K562 (cell line): ENCODE measurements around the gene SMG6. TPM values are rescaled to one million over a fixed set of nuclear protein-coding genes. Genes with fewer than 3 reads are reported as not detected.

Experiments used
- EWSR1 ChIP-seq: fragments of 450-650 bp; IDR thresholded peaks from 2 replicates; pipeline ENCODE4 v1.6.1; 2018; ENCODE audit warnings: borderline replicate concordance, mild to moderate bottlenecking, low read depth, moderate library complexity; ENCODE audit not compliant: partially characterized antibody
- KDM1A ChIP-seq, 2 experiments: fragments of 450-650 bp; IDR thresholded peaks; 2 replicates each; pipeline ENCODE4 v1.6.1; 2016; ENCODE audit warnings: mild to moderate bottlenecking in 2 of 2
- KDM2B ChIP-seq: fragments of 250-450 bp; sonication (Bioruptor Pico); IDR thresholded peaks from 2 replicates; pipeline ENCODE4 v1.8.0; 2021; ENCODE audit warnings: mild to moderate bottlenecking, moderate library complexity
- NCOA1 ChIP-seq: fragments of 450-650 bp; IDR thresholded peaks from 2 replicates; pipeline ENCODE4 v1.6.1; 2016; ENCODE audit warnings: low read depth
- PML ChIP-seq: IDR thresholded peaks from 2 replicates; pipeline ENCODE4 v1.6.1; 2012; ENCODE audit warnings: low read length, inconsistent platforms
- PRMT5 ChIP-seq: sonication (generic); formaldehyde crosslinking; IDR thresholded peaks from 2 replicates; pipeline ENCODE4 v1.5.0; 2020; ENCODE audit warnings: missing genetic modification reagents
- SRF ChIP-seq, 2 experiments: fragments of 250-450, 450-650 bp in 1 of 2; sonication (Bioruptor Pico) in 1 of 2; sonication (generic) in 1 of 2; formaldehyde crosslinking; IDR thresholded peaks; 2 replicates each; pipeline versions ENCODE4 v1.5.0 to v1.5.1; 2020 to 2022; ENCODE audit warnings: mild to moderate bottlenecking in 1 of 2, missing genetic modification reagents in 1 of 2
- TAF15 ChIP-seq: fragments of 200-400 bp; formaldehyde crosslinking; IDR thresholded peaks from 2 replicates; pipeline ENCODE4 v1.6.1; 2017; ENCODE audit warnings: mild to moderate bottlenecking, low read depth, low read length, moderate library complexity
- TRIM28 ChIP-seq: fragments of 450-650 bp; IDR thresholded peaks from 2 replicates; pipeline ENCODE4 v1.6.1; 2017
- ZNF717 ChIP-seq: fragments of 250-450 bp; sonication (Bioruptor Pico); IDR thresholded peaks from 2 replicates; pipeline ENCODE4 v1.5.0; 2021
- ZNF75A ChIP-seq: fragments of 450-650 bp; formaldehyde crosslinking; IDR thresholded peaks from 2 replicates; pipeline ENCODE4 v1.4.0; 2020; ENCODE audit warnings: mild to moderate bottlenecking
- ZNF766 ChIP-seq: fragments of 200-800 bp; sonication (Bioruptor generic); conservative IDR thresholded peaks from 2 replicates; pipeline ENCODE4 v1.6.1; 2016; ENCODE audit warnings: missing genetic modification characterization, missing compliant biosample characterization
- polyA plus RNA-seq, 8 experiments: library from polyadenylated mRNA; depleted of rRNA in 4 of 8; stranded (reverse) in 5 of 8; unstranded in 3 of 8; fragments of >200 nt; fragmentation: Nextera tagmentation in 2 of 8; fragmentation: Illumina TruSeq in 1 of 8; extraction: Ambion mirVana in 2 of 8; extraction: Trizol in 1 of 8; gene quantifications; 2 replicates each; pipeline versions ENCODE4 v1.2.1 to v1.2.3, GENCODE V29; 2011 to 2014; ENCODE audit warnings: inconsistent platforms in 1 of 8, missing spikeins in 1 of 8
- total RNA-seq, 7 experiments: library from RNA; depleted of rRNA in 6 of 7; stranded (reverse); fragments of >200 nt in 6 of 7; fragmentation: Illumina TruSeq in 2 of 7; extraction: Trizol in 2 of 7; gene quantifications; 2 replicates each; pipeline versions ENCODE4 v1.2.1 to v1.2.3, GENCODE V29; 2011 to 2021; ENCODE audit warnings: low replicate concordance in 1 of 7
- TF ChIP-seq, protein P1 (sequence below): sonication (generic); formaldehyde crosslinking; IDR thresholded peaks from 2 replicates; pipeline ENCODE4 v1.8.0; 2023; ENCODE audit warnings: mild to moderate bottlenecking, missing genetic modification reagents
- TF ChIP-seq, protein P2 (sequence below): fragments of 250-450 bp; sonication (Bioruptor Pico); IDR thresholded peaks from 2 replicates; pipeline ENCODE4 v1.5.0; 2022; ENCODE audit warnings: mild to moderate bottlenecking
- TF ChIP-seq, protein P3 (sequence below): fragments of 450-650 bp; formaldehyde crosslinking; IDR thresholded peaks from 2 replicates; pipeline ENCODE4 v1.4.0; 2020; ENCODE audit warnings: mild to moderate bottlenecking, mixed read lengths
- TF ChIP-seq, protein P4 (sequence below): sonication (generic); formaldehyde crosslinking; IDR thresholded peaks from 2 replicates; pipeline ENCODE4 v1.8.0; 2022; ENCODE audit warnings: mild to moderate bottlenecking, missing genetic modification reagents
- TF ChIP-seq, protein P5 (sequence below), 2 experiments: IDR thresholded peaks; 2 replicates each; pipeline ENCODE4 v1.6.1; 2012; ENCODE audit warnings: improper control_type of control experiment in 2 of 2, low read depth in 2 of 2, low read length in 2 of 2, borderline replicate concordance in 1 of 2

SMG6 gene
- total and polyA plus RNA-seq, 9 of the 15 experiments (the other 6 are each of a cell fraction or from before 2014, with no cell fraction given) = 0.44 to 13.9 (median 6.0) TPM

DNA sequence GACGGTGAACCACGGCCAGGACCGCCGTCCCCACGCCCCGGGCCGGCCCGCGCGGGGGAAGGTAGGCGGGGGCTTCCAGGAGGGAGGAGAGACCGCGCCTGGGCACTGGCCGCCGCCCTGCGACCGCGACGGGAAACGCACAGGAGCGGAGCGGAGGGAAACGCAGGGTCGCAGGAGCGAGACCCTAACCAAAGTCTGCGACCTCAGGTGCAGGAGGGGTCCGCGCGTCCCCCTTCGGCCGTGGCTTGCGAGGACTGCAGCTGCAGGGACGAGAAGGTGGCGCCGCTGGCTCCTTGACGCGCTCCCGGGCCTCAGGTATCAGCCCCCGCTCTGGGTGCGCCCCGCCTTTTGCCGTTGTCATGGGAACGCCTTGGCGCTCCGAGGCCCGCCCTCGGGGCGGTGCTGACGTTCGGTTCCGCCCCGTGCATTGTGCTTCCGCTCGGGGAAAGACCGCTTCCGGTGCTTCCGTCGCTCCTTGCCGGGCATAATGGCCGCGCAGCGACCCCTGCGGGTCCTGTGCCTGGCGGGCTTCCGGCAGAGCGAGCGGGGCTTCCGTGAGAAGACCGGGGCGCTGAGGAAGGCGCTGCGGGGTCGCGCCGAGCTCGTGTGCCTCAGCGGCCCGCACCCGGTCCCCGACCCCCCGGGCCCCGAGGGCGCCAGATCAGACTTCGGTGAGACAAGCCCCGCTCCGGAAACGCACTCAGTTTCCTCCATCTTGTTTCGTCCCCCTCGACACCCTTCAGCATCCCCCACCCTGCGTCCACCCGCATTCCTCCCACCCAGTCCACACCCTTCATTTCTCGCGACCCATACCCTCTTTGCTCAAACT lies 261.8 kb downstream of the SMG6 start, which contains the start of gene OVCA2 (continued):
- TF ChIP-seq, protein P1, sequence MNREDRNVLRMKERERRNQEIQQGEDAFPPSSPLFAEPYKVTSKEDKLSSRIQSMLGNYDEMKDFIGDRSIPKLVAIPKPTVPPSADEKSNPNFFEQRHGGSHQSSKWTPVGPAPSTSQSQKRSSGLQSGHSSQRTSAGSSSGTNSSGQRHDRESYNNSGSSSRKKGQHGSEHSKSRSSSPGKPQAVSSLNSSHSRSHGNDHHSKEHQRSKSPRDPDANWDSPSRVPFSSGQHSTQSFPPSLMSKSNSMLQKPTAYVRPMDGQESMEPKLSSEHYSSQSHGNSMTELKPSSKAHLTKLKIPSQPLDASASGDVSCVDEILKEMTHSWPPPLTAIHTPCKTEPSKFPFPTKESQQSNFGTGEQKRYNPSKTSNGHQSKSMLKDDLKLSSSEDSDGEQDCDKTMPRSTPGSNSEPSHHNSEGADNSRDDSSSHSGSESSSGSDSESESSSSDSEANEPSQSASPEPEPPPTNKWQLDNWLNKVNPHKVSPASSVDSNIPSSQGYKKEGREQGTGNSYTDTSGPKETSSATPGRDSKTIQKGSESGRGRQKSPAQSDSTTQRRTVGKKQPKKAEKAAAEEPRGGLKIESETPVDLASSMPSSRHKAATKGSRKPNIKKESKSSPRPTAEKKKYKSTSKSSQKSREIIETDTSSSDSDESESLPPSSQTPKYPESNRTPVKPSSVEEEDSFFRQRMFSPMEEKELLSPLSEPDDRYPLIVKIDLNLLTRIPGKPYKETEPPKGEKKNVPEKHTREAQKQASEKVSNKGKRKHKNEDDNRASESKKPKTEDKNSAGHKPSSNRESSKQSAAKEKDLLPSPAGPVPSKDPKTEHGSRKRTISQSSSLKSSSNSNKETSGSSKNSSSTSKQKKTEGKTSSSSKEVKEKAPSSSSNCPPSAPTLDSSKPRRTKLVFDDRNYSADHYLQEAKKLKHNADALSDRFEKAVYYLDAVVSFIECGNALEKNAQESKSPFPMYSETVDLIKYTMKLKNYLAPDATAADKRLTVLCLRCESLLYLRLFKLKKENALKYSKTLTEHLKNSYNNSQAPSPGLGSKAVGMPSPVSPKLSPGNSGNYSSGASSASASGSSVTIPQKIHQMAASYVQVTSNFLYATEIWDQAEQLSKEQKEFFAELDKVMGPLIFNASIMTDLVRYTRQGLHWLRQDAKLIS = 0 out of 2 replicates have a peak, but pooled peaks have one; percentile 75
- TF ChIP-seq SRF (CRISPR knock-in tag; IDR thresholded peaks at IDR 0.05) (peak in 1 of 2 experiments; percentile 59; a peak in 2 of 4 replicates), KDM1A (IDR thresholded peaks at IDR 0.05) (no peak), PRMT5 (no peak), ZNF766 (CRISPR knock-in tag) (no peak), TAF15 (no peak), EWSR1 (no peak), ZNF75A (no peak), KDM2B (CRISPR knock-in tag) (no peak), ZNF717 (no peak), TRIM28 (no peak), PML (peak; percentile 59; the same call in 1 of the 2 replicates), NCOA1 (no peak; the same call in 1 of the 2 replicates)
- TF ChIP-seq, protein P2, sequence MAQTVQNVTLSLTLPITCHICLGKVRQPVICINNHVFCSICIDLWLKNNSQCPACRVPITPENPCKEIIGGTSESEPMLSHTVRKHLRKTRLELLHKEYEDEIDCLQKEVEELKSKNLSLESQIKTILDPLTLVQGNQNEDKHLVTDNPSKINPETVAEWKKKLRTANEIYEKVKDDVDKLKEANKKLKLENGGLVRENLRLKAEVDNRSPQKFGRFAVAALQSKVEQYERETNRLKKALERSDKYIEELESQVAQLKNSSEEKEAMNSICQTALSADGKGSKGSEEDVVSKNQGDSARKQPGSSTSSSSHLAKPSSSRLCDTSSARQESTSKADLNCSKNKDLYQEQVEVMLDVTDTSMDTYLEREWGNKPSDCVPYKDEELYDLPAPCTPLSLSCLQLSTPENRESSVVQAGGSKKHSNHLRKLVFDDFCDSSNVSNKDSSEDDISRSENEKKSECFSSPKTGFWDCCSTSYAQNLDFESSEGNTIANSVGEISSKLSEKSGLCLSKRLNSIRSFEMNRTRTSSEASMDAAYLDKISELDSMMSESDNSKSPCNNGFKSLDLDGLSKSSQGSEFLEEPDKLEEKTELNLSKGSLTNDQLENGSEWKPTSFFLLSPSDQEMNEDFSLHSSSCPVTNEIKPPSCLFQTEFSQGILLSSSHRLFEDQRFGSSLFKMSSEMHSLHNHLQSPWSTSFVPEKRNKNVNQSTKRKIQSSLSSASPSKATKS (CRISPR knock-in tag) = no peak
- TF ChIP-seq, protein P3, sequence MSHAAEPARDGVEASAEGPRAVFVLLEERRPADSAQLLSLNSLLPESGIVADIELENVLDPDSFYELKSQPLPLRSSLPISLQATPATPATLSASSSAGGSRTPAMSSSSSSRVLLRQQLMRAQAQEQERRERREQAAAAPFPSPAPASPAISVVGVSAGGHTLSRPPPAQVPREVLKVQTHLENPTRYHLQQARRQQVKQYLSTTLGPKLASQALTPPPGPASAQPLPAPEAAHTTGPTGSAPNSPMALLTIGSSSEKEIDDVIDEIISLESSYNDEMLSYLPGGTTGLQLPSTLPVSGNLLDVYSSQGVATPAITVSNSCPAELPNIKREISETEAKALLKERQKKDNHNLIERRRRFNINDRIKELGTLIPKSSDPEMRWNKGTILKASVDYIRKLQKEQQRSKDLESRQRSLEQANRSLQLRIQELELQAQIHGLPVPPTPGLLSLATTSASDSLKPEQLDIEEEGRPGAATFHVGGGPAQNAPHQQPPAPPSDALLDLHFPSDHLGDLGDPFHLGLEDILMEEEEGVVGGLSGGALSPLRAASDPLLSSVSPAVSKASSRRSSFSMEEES = no peak
- TF ChIP-seq, protein P4, sequence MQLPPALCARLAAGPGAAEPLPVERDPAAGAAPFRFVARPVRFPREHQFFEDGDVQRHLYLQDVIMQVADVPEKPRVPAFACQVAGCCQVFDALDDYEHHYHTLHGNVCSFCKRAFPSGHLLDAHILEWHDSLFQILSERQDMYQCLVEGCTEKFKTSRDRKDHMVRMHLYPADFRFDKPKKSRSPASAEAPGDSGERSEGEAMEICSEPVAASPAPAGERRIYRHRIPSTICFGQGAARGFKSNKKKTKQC (CRISPR knock-in tag) = no peak
- TF ChIP-seq, protein P5, sequence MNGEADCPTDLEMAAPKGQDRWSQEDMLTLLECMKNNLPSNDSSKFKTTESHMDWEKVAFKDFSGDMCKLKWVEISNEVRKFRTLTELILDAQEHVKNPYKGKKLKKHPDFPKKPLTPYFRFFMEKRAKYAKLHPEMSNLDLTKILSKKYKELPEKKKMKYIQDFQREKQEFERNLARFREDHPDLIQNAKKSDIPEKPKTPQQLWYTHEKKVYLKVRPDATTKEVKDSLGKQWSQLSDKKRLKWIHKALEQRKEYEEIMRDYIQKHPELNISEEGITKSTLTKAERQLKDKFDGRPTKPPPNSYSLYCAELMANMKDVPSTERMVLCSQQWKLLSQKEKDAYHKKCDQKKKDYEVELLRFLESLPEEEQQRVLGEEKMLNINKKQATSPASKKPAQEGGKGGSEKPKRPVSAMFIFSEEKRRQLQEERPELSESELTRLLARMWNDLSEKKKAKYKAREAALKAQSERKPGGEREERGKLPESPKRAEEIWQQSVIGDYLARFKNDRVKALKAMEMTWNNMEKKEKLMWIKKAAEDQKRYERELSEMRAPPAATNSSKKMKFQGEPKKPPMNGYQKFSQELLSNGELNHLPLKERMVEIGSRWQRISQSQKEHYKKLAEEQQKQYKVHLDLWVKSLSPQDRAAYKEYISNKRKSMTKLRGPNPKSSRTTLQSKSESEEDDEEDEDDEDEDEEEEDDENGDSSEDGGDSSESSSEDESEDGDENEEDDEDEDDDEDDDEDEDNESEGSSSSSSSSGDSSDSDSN (IDR thresholded peaks at IDR 0.05; ENCODE audit: borderline replicate concordance in 1 of 2, low read depth in 2 of 2, low read length in 2 of 2) = no peak
